Endothelial cell of umbilical vein (primary cell): Measurements from ENCODE around the gene ANKEF1.

Experiments
- EZH2 ChIP-seq: IDR thresholded peaks from 2 replicates; pipeline ENCODE4 v1.6.1; 2012; ENCODE audit warnings: borderline replicate concordance, low read depth, mild to moderate bottlenecking, moderate library complexity, low read length, inconsistent platforms; ENCODE audit not compliant: severe bottlenecking
- GATA2 ChIP-seq: IDR thresholded peaks from 2 replicates; pipeline ENCODE4 v1.7.0; 2011; ENCODE audit warnings: low read depth, mild to moderate bottlenecking, moderate library complexity, mixed read lengths, low read length; ENCODE audit not compliant: insufficient read length, insufficient read depth
- JUN ChIP-seq: IDR thresholded peaks from 2 replicates; pipeline ENCODE4 v1.6.1; 2011; ENCODE audit warnings: borderline replicate concordance, low read depth; ENCODE audit not compliant: insufficient read length, insufficient read depth
- POLR2A ChIP-seq: IDR thresholded peaks from 2 replicates; pipeline ENCODE4 v1.6.1; 2012; ENCODE audit warnings: low read depth, mild to moderate bottlenecking, control low read depth, low read length
- POLR2AphosphoS5 ChIP-seq: IDR thresholded peaks from 2 replicates; pipeline ENCODE4 v1.6.1; 2012; ENCODE audit warnings: low read depth, mild to moderate bottlenecking, control low read depth, low read length, moderate library complexity; ENCODE audit not compliant: insufficient read depth
- TF ChIP-seq, protein P1 (sequence below), 2 donors: IDR thresholded peaks; 1 replicate in 1 of 2; 2 replicates in 1 of 2; pipeline ENCODE4 v1.5.1; 2011; ENCODE audit warnings: low read length in 2 of 2, mild to moderate bottlenecking in 2 of 2, moderate library complexity in 2 of 2, control low read depth in 1 of 2, inconsistent platforms in 1 of 2, low read depth in 1 of 2; ENCODE audit not compliant: insufficient read depth in 1 of 2; ENCODE audit errors: extremely low read depth in 1 of 2
- TF ChIP-seq, protein P2 (sequence below): IDR thresholded peaks from 2 replicates; pipeline ENCODE4 v1.6.1; 2011; ENCODE audit not compliant: insufficient read depth, insufficient read length

DNA sequence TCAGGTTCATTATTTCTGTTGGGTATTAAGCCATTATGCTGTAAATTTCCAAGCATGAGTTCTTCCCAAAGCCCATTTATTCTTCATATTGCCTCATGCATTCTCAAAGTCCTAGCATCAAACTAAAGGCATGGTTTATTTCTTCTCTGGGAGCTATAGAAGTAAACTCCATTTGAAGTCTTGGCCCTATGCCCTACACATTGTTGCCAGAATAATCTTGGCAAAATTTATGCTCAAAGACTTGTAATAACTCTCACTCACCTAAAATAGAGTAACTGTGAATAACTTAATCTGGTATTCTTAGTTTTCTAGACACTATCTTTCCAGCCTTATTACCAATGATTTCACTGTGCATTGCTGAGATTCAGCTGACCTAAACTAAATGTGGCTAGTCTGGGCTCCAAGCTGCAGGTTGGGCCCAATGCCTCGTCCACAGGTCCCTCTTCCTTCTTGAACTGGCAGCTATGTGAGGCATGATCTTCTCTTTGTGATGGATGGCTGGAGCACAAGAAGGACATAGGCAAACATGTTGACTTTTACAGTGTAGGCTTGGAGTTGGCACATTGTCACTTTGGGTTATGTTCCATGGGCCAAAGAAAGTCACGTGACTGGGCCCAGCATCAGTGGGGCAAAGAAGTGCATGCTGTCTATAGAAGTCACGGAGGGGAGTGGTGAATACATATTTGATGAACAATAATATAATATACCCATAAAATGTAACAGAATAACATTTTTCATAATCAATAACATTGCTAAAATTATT is 39.1 kb upstream of the ANKEF1 start:
- TF ChIP-seq, protein P1, sequence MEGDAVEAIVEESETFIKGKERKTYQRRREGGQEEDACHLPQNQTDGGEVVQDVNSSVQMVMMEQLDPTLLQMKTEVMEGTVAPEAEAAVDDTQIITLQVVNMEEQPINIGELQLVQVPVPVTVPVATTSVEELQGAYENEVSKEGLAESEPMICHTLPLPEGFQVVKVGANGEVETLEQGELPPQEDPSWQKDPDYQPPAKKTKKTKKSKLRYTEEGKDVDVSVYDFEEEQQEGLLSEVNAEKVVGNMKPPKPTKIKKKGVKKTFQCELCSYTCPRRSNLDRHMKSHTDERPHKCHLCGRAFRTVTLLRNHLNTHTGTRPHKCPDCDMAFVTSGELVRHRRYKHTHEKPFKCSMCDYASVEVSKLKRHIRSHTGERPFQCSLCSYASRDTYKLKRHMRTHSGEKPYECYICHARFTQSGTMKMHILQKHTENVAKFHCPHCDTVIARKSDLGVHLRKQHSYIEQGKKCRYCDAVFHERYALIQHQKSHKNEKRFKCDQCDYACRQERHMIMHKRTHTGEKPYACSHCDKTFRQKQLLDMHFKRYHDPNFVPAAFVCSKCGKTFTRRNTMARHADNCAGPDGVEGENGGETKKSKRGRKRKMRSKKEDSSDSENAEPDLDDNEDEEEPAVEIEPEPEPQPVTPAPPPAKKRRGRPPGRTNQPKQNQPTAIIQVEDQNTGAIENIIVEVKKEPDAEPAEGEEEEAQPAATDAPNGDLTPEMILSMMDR (IDR thresholded peaks at IDR 0.05; ENCODE audit: extremely low read depth in 1 of 2, insufficient read depth in 1 of 2, low read depth in 1 of 2, low read length in 2 of 2): no peak
- TF ChIP-seq POLR2A (no peak), EZH2 (no peak), JUN (no peak), POLR2AphosphoS5 (no peak), GATA2 (no peak)
- TF ChIP-seq, protein P2, sequence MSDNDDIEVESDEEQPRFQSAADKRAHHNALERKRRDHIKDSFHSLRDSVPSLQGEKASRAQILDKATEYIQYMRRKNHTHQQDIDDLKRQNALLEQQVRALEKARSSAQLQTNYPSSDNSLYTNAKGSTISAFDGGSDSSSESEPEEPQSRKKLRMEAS: no peak
